ENCODE measurements around the gene FBXO47.
A peak's percentile ranks its signal among the peaks of the same experiment; 100 is the strongest.
"Not testable (repeated sequence)": the region's sequence is repeated elsewhere in the genome, so short reads cannot be mapped to it uniquely, and the experiment has no call there.

Gene FBXO47

GRCh38 chr17:38920374-38921291 lies 46.6 kb downstream of the FBXO47 start:
- DNase-seq = no peak

GRCh38 chr17:38919316-38920078 lies 47.7 kb downstream of the FBXO47 start:
- no peak for DNase-seq

GRCh38 chr17:38918916-38919315 lies 48.3 kb downstream of the FBXO47 start:
- no peak for DNase-seq

GRCh38 chr17:38918129-38918913 lies 48.9 kb downstream of the FBXO47 start:
- DNase-seq = no peak

GRCh38 chr17:38917259-38917658 lies 49.9 kb downstream of the FBXO47 start:
- DNase-seq = peak; percentile 25

DNA sequence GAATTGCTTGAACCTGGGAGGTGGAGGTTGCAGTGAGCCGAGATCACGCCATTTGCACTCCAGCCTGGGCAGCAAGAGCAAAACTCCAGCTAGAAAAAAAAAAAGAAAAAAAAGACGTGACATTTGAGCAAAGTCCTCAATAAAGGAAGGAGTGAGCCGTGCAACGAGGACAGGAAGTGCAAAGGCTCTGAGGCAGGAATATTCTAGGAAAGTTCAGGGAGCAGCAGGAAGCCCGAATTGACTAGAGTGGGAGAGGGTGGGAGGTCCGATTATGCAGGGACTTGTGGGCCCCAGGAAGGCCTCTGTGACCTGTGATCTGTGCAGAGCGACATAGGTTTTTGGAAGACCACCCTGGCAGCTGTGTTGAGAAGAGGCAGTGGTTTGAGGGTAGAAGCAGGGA lies 50.4 kb downstream of the FBXO47 start:
- DNase-seq = no peak

- DNase-seq = no peak
These were observed 51.6 kb downstream of the FBXO47 start for GRCh38 chr17:38915639-38915995.

GRCh38 chr17:38914741-38915638 lies 52.2 kb downstream of the FBXO47 start:
- DNase-seq = no peak

DNA sequence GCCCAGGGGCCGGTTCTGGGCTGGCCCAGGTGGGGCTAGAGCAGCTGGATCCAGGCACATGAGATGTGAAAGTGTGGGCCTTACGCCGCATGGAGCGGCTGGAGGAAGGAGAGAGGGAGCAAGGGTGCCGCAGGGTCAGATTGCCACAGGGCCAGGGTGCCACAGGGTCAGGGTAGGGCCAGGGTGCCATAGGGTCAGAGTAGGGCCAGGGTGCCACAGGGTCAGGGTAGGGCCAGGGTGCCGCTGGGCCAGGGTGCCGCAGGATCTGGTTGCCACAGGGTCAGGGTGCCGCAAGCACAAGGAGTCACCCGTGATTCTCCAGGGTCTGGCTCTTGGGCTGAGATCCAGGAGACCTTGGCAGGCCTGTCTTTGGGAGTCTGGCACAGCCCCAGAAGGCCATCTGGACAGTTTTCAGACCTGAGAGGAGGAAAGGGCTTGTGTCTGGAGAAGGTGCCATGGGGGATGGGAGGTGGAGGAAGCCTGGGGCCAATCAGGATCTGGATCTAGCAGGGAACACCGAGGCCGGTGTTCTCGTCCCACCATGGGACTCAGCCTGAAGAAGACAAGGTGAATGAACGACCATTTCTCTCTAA lies 54.9 kb downstream of the FBXO47 start:
- DNase-seq = peak; percentile 40

DNA sequence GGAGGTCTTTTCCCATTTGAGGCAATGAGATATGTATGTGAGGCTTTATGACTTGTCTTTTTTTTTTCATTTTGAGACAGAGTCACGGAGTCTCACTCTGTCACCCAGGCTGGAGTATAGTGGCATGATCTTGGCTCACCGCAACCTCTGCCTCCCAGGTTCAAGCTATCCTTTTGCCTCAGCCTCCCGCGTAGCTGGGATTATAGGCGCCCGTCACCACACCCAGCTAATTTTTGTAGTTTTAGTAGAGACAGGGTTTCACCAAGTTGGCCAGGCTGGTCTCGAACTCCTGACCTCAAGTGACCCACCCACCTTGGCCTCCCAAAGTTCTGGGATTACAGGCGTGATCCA lies 55.5 kb downstream of the FBXO47 start:
- not testable (repeated sequence) for DNase-seq

DNA sequence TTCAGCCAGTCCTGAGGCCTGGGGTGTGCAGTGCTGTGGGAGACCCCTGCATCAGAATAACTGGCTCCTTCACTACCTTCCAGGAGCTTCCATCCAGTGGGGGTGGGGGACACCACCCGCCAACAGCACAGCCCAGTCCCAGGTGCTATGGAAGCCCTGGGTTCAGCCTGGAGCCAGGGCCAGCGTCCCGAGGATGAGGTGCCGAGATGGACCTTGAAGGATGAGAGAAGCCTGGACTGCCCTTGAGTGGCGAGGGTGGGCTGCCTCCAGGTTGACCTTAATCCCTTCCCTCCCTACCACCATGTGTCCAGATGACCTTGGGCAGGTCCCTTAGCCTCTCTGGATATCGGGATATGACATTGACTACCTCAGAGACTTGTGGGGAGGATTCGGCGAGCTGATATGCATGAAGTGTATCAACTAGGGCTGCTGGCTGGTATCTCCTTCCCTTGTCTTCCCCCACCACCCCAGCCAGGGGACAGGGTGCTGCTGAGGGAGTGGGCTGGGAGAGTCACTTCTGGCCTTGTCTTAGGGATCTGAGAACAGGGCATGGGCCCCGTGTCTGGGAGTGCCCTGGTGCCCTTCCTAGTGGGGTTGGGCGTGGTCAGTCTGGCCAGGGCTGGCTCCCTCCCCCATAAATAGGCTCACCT lies 56.0 kb downstream of the FBXO47 start:
- DNase-seq = no peak

DNA sequence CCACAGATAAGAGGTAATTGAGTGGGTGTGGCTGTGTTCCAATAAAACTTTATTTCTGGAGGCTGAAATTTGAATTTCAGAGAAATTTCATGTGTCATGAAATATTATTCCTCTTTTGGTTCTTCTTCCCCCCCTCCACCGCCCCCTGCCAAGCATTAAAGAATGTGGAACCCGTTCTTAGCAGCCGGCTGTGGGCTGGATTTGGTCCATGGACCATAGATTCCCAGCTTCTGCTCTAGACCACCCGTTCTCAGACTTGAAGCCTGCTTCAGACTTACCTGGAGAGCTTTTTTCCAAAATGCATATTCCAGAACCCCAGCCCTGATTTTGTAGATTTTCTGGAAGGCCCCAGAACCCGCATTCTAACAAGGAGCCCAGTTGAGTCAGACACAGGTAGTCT lies 56.9 kb downstream of the FBXO47 start:
- no peak for DNase-seq

DNA sequence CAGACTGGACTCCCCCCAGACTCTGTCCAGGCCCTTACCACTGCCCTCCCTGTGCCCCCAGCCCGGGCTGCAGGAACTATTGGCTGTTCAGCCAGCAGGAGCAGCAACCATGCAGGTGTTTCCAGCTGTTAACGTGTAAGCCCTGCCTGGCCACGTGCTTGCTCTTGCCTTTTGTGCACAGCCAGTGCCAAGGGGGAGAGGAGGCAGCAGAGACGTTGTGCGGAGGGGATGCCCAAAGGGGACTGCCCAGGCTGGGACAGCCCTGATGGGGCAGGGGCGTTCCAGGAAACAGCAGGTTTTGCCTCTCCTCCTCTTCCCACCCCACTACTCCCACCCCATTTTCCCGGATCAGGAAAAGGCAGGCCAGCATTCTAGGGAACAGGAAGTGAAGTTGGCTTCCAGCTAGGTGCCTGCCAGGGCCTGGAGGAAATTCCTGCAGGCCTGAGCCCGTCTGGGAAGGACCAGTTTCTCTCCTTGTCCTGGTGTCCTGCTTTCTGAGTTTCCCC lies 58.5 kb downstream of the FBXO47 start:
- DNase-seq = no peak

DNA sequence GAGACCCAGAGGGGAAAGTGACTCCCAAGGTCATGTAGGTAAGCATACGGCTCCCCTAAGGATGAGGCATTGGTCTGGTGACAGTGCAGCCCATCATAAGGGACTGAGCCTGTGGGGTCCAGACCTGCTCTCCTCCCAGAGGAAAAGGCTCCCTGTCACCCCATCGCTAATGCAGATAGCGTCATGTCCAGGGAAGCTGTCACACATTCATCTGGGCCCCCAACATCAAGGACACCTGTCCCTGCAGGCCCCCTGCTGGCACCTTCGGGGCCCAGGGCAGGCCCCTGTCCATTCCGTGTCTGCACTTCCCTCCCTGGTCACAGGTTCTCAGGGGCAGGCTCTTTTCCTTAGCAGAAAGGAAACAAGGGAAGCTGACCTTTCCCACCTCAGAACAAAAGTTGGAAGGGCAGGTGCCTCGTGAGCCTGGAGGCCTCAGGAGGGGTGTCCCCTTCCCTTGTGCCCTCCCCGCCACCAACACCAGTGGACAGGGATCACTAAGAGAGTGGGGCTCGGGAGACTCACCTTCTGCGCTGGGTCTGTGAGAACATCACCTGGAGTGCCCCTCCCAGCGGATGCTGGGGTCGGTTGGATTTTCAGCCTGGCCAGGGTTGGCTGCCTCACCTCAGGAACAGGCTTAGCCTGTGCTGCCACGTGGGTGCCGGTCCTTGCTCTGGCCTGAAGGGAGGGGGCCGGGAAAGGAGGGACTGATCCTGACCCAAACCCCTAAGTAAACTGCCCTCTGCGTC lies 59.1 kb downstream of the FBXO47 start:
- DNase-seq = no peak

DNA sequence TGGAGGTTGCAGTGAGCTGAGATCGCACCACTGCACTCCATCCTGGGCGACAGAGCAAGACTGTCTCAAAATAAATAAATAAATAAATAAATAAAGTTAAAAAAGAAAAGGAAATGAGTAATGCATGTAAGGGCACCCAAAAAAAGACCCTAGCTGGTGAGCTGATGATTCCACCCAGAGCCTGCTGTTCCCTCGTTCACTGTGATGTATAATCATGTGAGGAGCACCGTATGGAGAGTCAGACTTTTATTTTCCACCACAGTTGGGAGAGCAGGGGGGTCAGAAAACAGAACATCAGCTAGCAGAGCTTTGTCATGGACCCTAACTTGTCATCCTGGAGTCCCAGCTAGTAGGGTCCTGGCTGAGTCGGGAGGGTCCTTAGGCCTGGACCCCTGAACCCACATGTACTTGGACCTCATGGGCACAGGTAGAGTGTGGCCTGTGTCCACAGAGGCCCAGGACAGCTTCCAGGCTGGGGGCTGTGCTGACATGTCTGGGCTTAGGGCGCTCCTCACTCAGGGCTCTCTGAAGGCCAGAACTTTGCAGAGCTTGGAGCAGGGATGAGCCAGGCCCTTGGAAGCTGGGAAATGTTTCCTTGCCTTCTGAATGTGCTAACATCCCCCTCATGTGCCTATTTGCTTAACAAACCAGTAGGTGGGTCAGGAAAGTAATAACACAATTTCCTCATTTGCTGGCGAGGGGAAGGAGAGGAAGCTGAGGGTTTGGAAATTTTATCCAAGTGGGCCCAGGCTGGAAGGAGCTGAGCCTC lies 60.6 kb downstream of the FBXO47 start:
- DNase-seq = no peak

DNA sequence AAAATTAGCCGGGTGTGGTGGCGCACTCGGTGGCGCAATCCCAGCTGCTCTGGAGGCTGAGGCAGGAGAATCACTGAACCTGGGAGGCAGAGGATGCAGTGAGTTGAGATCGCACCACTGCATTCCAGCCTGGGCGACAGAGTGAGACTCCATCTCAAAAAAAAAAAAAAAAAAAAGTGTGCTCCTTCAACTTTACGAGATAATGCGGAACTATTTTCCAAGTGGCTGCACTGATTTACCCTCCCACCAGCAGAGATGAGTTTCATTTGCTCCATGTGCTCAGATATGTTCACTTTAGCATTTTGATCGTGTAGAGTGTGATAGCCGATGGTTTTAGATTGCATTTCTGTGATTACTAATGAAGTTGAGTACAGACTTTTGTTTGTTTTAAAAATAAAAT lies 61.8 kb downstream of the FBXO47 start:
- no peak for DNase-seq

DNA sequence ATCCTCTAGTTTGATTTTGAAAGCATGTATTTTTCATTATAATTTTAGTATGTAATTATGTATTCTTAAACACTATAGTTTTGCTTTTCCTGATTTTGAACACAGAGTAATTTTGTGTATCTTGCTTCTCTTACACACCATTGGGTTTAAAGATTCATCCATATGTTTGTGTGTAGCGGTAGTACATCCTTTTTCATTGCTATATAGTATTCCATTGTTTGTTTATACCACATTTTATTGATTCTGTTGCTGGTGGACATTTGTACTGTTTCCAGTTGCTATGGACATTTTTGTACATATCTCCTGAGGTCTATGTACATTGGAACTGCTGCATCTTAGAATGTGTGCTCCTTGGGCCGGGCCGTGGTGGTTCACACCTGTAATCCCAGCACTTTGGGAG lies 62.3 kb downstream of the FBXO47 start:
- no peak for DNase-seq

DNA sequence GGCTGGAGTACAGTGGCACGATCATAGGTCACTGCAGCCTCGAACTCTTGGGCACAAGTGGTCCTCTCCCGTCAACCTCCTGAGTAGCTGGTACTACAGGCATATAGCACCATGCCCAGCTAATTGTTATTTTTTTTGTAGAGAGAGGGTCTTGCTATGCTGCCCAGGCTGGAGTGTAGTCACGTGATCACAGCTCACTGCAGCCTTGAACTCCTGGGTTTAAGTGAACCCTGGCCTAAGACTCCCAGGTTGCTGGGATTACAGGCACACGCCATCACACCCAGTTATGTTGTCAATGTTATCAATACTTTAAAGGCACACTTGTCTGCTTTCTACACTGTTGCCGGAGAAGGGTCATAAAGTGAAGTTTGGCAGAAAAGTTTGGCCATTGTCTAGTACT lies 63.8 kb downstream of the FBXO47 start:
- no peak for DNase-seq

GRCh38 chr17:38900978-38901656 lies 66.1 kb downstream of the FBXO47 start:
- no peak for DNase-seq
